Keratinocyte (primary cell): Measurements from ENCODE around the gene CMPK2.

ENCODE experiments used
- CTCF ChIP-seq, 3 experiments: IDR thresholded peaks in 1 of 3; conservative IDR thresholded peaks in 1 of 3; optimal IDR thresholded peaks in 1 of 3; 2 replicates in 2 of 3; 3 replicates in 1 of 3; pipeline versions ENCODE3 to v1.5.1; 2011; ENCODE audit warnings: low read length in 3 of 3, mild to moderate bottlenecking in 3 of 3, moderate library complexity in 2 of 3, control low read depth in 1 of 3, inconsistent platforms in 1 of 3; ENCODE audit not compliant: insufficient read depth in 2 of 3; ENCODE audit errors: extremely low read depth in 1 of 3
- EZH2 ChIP-seq: IDR thresholded peaks from one replicate; pipeline ENCODE4 v1.6.1; 2012; ENCODE audit warnings: inconsistent platforms, mild to moderate bottlenecking, low read length, moderate library complexity

DNA sequence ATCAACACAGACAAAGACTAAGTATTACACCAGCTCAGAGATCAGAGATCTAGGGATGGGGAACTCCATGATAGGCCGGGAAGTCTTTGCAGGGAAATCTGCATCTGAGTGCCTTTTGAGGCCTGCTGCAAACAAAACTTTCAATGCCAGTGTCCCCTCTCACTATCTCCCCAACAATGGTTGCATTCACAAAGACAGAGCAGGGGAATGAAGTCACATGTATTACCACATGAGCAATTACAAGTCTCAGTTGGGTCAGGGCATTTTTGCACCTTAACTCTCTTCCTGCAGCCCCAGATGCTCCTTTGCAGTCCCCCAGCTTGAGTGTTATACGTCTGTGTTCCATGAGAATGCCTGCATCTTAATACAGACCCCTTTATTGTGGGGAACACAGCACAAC lies 49.7 kb upstream of the CMPK2 start:
- TF ChIP-seq CTCF (optimal IDR thresholded peaks at IDR 0.05 in 1 of 3, IDR thresholded peaks at IDR 0.05 in 1 of 3, conservative IDR thresholded peaks at IDR 0.05 in 1 of 3; ENCODE audit: extremely low read depth in 1 of 3, insufficient read depth in 2 of 3, low read length in 3 of 3) = no peak
- TF ChIP-seq EZH2 = no peak
